ENCODE data around the gene ADTRP. TPM values are rescaled to one million over a fixed set of nuclear protein-coding genes. Genes with fewer than 3 reads are reported as not detected.
A peak's percentile ranks its signal among the peaks of the same experiment; 100 is the strongest.

The ADTRP gene
- total and polyA plus RNA-seq, 10 of the 15 experiments (the other 5 are each of a cell fraction or from before 2014, with no cell fraction given) = 0.10 to 2.6 (median 2.1) TPM

DNA sequence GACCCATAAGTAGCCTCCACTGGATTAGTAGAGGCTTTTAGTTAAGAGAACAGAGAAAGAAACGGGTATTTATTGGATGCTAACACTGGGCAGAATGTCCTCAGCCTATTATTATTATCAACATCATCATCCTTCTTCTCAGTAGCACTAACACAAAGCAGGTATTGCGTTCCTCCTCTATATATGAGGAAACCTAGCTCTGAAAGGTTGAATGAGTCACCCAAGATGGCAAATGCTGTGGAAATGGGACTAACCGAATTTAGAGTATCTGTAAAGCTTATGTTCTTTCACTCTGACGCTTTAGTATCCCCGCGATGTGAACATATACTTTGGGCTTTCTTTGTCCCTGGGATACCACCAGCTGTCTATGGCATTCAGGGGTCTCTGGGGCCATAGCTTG is 77.0 kb downstream of the ADTRP start (continued):
- TF ChIP-seq, protein P1, sequence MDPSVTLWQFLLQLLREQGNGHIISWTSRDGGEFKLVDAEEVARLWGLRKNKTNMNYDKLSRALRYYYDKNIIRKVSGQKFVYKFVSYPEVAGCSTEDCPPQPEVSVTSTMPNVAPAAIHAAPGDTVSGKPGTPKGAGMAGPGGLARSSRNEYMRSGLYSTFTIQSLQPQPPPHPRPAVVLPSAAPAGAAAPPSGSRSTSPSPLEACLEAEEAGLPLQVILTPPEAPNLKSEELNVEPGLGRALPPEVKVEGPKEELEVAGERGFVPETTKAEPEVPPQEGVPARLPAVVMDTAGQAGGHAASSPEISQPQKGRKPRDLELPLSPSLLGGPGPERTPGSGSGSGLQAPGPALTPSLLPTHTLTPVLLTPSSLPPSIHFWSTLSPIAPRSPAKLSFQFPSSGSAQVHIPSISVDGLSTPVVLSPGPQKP (IDR thresholded peaks at IDR 0.05; ENCODE audit: low read depth, low read length) = no peak
- TF ChIP-seq RAD51 (IDR thresholded peaks at IDR 0.05) (no peak), DPF2 (IDR thresholded peaks at IDR 0.05) (no peak)

DNA sequence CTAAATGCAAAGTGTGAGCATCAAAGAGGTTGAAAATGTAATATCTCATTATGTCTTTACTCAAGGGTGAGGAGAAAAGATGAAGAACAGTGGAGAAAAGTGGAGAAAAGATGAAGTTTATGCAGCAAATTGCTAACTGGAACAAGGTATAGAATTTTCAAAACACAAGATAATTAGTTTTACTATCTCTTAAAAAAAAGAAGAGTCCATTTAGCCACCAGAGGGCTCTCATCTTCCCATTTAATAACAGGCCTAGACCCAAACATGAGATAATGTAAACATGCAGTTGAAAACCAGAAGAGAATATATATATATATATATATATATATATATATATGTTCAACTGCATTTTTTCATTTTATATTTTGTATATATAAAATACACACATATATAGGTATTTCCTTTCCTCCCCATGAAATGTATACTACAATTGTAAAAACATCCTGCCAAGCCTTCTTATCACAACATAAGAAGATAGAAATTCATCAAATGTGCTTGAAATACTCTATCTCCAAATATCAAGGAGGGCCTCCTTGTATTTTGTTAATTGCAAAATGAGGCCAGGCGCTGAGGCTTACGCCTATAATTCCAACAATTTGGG is 78.4 kb downstream of the ADTRP start:
- intact Hi-C loops (cut with micrococcal nuclease; ENCODE audit: unreplicated experiment) = loop anchor here (1.0 to 2.0 kb wide), 2 partner anchors 45 to 177 kb away; no protein-coding TSS in a partner anchor
- no peak for TF ChIP-seq SMAD5 (IDR thresholded peaks at IDR 0.05; ENCODE audit: low read depth)
- TF ChIP-seq, protein P2, sequence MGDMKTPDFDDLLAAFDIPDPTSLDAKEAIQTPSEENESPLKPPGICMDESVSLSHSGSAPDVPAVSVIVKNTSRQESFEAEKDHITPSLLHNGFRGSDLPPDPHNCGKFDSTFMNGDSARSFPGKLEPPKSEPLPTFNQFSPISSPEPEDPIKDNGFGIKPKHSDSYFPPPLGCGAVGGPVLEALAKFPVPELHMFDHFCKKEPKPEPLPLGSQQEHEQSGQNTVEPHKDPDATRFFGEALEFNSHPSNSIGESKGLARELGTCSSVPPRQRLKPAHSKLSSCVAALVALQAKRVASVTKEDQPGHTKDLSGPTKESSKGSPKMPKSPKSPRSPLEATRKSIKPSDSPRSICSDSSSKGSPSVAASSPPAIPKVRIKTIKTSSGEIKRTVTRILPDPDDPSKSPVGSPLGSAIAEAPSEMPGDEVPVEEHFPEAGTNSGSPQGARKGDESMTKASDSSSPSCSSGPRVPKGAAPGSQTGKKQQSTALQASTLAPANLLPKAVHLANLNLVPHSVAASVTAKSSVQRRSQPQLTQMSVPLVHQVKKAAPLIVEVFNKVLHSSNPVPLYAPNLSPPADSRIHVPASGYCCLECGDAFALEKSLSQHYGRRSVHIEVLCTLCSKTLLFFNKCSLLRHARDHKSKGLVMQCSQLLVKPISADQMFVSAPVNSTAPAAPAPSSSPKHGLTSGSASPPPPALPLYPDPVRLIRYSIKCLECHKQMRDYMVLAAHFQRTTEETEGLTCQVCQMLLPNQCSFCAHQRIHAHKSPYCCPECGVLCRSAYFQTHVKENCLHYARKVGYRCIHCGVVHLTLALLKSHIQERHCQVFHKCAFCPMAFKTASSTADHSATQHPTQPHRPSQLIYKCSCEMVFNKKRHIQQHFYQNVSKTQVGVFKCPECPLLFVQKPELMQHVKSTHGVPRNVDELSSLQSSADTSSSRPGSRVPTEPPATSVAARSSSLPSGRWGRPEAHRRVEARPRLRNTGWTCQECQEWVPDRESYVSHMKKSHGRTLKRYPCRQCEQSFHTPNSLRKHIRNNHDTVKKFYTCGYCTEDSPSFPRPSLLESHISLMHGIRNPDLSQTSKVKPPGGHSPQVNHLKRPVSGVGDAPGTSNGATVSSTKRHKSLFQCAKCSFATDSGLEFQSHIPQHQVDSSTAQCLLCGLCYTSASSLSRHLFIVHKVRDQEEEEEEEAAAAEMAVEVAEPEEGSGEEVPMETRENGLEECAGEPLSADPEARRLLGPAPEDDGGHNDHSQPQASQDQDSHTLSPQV (IDR thresholded peaks at IDR 0.05) = 0 out of 2 replicates have a peak, but pooled peaks have one; percentile 44
- peak; percentile 79; the same call in 1 of the 2 replicates for TF ChIP-seq SMC3 (IDR thresholded peaks at IDR 0.05; ENCODE audit: borderline replicate concordance, low read length)
- TF ChIP-seq, protein P3, sequence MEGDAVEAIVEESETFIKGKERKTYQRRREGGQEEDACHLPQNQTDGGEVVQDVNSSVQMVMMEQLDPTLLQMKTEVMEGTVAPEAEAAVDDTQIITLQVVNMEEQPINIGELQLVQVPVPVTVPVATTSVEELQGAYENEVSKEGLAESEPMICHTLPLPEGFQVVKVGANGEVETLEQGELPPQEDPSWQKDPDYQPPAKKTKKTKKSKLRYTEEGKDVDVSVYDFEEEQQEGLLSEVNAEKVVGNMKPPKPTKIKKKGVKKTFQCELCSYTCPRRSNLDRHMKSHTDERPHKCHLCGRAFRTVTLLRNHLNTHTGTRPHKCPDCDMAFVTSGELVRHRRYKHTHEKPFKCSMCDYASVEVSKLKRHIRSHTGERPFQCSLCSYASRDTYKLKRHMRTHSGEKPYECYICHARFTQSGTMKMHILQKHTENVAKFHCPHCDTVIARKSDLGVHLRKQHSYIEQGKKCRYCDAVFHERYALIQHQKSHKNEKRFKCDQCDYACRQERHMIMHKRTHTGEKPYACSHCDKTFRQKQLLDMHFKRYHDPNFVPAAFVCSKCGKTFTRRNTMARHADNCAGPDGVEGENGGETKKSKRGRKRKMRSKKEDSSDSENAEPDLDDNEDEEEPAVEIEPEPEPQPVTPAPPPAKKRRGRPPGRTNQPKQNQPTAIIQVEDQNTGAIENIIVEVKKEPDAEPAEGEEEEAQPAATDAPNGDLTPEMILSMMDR (IDR thresholded peaks at IDR 0.05 in 2 of 3, conservative IDR thresholded peaks at IDR 0.05 in 1 of 3; ENCODE audit: control insufficient read depth in 2 of 3, extremely low read depth in 1 of 3, insufficient read depth in 1 of 3, low read depth in 3 of 3, low read length in 3 of 3) = peak; percentile 35 to 50 (median 35); a peak in 3 of 6 replicates
- TF ChIP-seq RAD21 (IDR thresholded peaks at IDR 0.05; ENCODE audit: insufficient read depth, low read depth, low read length) = peak; percentile 82
- TF ChIP-seq EP300 (IDR thresholded peaks at IDR 0.05; ENCODE audit: borderline replicate concordance in 1 of 2, control insufficient read depth in 1 of 2, low read depth in 2 of 2, low read length in 2 of 2) = no peak
- TF ChIP-seq FOXM1 (IDR thresholded peaks at IDR 0.05; ENCODE audit: low read depth, low read length) = peak; percentile 39; the same call in 1 of the 2 replicates
- Histone ChIP-seq H3K27ac (ENCODE audit: control insufficient read depth, insufficient read depth) (no peak overlapping the region), H3K9ac (ENCODE audit: control insufficient read depth, insufficient read depth, low read length) (no peak overlapping the region), H4K20me1 (ENCODE audit: control insufficient read depth, insufficient read depth) (no peaks in the 10 kb centered on the region), H3K4me3 (no peak overlapping the region), H3K9me3 (replicated peaks; ENCODE audit: control insufficient read depth, insufficient read depth, low read length) (peaks cover 1% of the 10 kb centered on the region; the same call in 2 of the 3 replicates), H3K4me2 (ENCODE audit: control insufficient read depth, insufficient read depth) (no peak overlapping the region; the same call in 1 of the 2 replicates), H3K36me3 (ENCODE audit: control insufficient read depth in 2 of 2, insufficient read depth in 2 of 2, low read length in 1 of 2) (no peaks in the 10 kb centered on the region), H3K79me2 (ENCODE audit: control insufficient read depth, insufficient read depth, low read length) (no peaks in the 10 kb centered on the region), H3K27me3 (replicated peaks in 1 of 2; ENCODE audit: control insufficient read depth in 2 of 2, insufficient read depth in 2 of 2, low read length in 1 of 2) (no peaks in the 10 kb centered on the region), H2AFZ (ENCODE audit: control insufficient read depth, low read depth, low read length) (peak overlapping the region; percentile 66), H3K4me1 (ENCODE audit: control insufficient read depth, insufficient read depth, low read length) (peaks cover 4% of the 10 kb centered on the region)
- ChIA-PET RAD21 (ENCODE audit: unreplicated experiment) (interaction anchor here (0.7 to 3.2 kb wide), 19 partner anchors 10 to 590 kb away, joined by 3 to 21 read pairs (median 4); partner anchors contain the start of gene EDN1), CTCF (interaction anchor here (0.6 to 2.1 kb wide), 27 partner anchors 10 to 903 kb away, joined by 3 to 12 read pairs (median 3); partner anchors contain the start of gene EDN1), POLR2A (no interaction called here), SMC1A (ENCODE audit: uncharacterized antibody, unreplicated experiment) (interaction anchor here (0.7 to 7.1 kb wide), 24 partner anchors 8 to 905 kb away, joined by 3 to 56 read pairs (median 3); partner anchors contain the start of gene EDN1)
- ATAC-seq (peak; percentile 70), DNase-seq (ENCODE audit: low read depth, low spot score) (no peak), FAIRE-seq (peak; percentile 76)
- BruUV-seq (replicated peaks) = no TSS peak
- WGBS (ENCODE audit: insufficient coverage, insufficient replicate concordance, low lambda C conversion rate, missing lambda C conversion rate) = 100% methylated on average over 2 of the region's 2 CpGs
- in situ Hi-C loops (cut with MboI) = loop anchor here (25.0 kb wide), 1 partner anchor 312 kb away; the partner anchor contains the start of gene HIVEP1
